ENCODE measurements around the gene CCDC51.
A peak's percentile ranks its signal among the peaks of the same experiment; 100 is the strongest.

CCDC51 gene

DNA sequence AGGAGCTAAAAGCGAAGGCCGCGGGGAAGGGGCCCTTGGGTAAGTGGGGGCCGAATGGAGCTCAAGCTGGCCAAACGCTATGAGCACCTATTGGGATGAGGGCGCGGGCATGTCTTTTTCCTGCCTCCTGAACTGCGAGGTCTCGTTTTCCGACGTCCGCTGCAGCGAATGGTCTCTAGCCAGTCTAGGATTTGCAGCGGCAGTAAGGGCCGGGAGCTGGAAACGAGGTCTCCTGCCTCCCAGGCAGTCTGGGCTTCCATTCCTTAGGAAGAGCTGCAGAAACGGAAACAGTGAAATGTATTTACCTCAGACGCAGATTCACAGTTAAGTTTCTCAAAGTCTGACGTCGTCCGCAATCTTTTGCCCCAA is 655 bp upstream of the CCDC51 start:
- TF ChIP-seq, protein P1, sequence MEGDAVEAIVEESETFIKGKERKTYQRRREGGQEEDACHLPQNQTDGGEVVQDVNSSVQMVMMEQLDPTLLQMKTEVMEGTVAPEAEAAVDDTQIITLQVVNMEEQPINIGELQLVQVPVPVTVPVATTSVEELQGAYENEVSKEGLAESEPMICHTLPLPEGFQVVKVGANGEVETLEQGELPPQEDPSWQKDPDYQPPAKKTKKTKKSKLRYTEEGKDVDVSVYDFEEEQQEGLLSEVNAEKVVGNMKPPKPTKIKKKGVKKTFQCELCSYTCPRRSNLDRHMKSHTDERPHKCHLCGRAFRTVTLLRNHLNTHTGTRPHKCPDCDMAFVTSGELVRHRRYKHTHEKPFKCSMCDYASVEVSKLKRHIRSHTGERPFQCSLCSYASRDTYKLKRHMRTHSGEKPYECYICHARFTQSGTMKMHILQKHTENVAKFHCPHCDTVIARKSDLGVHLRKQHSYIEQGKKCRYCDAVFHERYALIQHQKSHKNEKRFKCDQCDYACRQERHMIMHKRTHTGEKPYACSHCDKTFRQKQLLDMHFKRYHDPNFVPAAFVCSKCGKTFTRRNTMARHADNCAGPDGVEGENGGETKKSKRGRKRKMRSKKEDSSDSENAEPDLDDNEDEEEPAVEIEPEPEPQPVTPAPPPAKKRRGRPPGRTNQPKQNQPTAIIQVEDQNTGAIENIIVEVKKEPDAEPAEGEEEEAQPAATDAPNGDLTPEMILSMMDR (conservative IDR thresholded peaks at IDR 0.05; ENCODE audit: low read depth, low read length): no peak
- peak overlapping the region; percentile 76 for H3K4me3 ChIP-seq (ENCODE audit: low read depth, low read length)
- DNase-seq (ENCODE audit: low read depth): peak; percentile 42

DNA sequence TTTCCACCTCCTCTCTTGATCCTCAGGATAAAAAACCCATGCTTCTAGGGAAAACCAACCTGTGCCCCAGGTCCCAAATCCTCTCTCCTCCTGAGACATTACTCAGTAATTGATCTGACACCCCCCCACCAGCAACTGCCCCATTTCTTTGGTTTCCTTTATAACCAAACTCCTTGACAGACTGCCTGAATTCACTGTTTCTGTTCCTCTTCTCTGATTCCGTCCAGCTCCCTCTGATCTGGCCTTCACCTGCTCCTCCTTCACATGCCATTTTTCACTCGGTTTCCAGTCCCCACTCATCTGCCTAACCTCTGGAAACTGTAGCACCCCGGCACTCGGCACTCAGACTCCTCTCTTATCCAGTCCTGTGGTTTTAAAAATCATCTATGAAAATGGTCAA is 2.1 kb downstream of the CCDC51 start:
- DNase-seq (ENCODE audit: low read depth): no peak
- TF ChIP-seq, protein P1 (conservative IDR thresholded peaks at IDR 0.05; ENCODE audit: low read depth, low read length): no peak
- H3K4me3 ChIP-seq (ENCODE audit: low read depth, low read length): no peak overlapping the region

DNA sequence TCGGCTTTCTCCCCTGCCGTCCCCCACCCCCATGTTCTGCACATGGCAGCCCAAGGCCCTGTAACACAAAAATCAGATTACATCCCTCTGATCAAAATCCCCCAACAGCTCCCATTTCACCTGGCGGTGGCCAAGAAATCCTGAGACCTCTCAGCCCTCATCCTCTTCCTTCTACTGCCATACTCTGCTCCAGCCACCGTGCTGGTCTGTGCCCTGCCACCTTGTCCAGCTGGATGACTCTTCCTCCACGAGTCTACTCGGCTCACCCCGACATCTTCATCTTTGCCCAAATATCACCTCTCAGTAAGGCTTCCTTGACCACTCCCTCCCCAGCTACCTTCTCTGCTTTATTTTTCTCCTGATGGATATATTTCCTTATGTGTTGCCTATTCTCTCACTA is 3.1 kb downstream of the CCDC51 start:
- no peak for DNase-seq (ENCODE audit: low read depth)
- H3K4me3 ChIP-seq (ENCODE audit: low read depth, low read length): no peak overlapping the region
- TF ChIP-seq, protein P1 (conservative IDR thresholded peaks at IDR 0.05; ENCODE audit: low read depth, low read length): no peak

DNA sequence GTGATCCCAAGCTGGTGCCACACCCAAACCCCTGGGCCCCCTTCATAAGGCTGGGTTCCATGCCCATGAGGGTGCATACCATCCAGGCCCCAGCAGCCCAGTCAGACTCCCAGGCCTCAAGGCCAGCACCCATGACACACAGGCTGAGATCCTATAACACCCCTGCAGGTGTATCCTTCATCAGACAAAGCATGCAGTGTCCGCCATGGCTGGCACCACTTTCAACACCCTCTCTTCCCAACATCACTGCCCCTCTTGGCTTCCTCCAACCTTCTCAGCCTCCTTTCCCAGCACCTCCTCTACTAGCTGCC is 3.5 kb downstream of the CCDC51 start:
- DNase-seq (ENCODE audit: low read depth): no peak
- TF ChIP-seq, protein P1 (conservative IDR thresholded peaks at IDR 0.05; ENCODE audit: low read depth, low read length): no peak
- no peak overlapping the region for H3K4me3 ChIP-seq (ENCODE audit: low read depth, low read length)

DNA sequence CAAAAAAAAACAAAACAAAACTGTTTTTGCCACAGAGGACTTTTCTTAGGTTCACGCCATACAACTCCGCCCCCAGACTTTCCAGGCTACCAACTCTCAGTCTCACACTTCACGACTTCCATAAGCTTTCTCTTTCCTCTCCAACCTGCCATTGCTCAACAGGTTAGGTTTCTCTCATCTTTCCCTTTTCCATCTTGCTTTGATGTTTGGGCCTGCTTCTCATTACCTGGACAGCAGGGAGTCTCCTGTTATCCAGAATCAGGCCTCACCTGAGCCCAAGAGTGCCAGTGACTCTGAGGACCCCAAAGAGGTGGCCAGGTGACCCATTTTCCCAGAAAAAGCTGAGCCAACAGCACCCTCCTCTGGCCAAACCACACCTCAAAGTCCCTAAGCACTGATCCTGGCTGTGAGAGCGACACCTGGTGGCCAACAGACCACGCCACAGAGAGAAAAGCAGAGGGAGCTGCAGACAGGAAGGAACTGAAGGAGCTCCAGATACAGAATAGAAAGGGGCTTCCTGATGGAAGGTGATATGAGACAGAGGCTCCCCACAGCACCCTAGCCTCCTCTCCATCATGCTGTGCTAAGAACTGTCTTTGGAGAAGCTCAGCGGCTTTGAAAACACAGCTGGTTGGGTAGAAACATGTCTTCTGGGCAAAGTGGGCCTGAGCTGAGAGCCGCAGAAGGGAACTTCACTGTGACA is 4.0 kb downstream of the CCDC51 start:
- DNase-seq (ENCODE audit: low read depth): peak; percentile 93
- TF ChIP-seq, protein P1 (conservative IDR thresholded peaks at IDR 0.05; ENCODE audit: low read depth, low read length): peak; percentile 100

DNA sequence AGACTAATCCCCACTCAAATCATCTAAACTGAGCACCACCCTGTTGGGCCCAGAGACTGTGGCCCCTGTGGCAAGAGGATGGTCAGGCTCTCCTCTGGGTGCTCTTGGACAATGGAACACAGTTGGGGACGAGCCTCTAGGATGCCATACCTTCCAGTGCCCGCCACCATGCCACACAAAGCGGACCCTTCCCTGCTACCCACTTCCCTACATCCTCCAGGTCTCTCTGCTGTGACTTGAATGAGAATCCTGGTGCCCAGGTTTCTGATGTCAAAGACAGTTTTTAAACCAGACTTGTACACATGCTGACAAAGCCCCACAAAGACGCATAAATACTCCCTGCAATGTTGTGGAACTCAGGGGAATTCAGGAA is 4.7 kb downstream of the CCDC51 start:
- no peak for DNase-seq (ENCODE audit: low read depth)
- TF ChIP-seq, protein P1 (conservative IDR thresholded peaks at IDR 0.05; ENCODE audit: low read depth, low read length): no peak
- no peak overlapping the region for H3K4me3 ChIP-seq (ENCODE audit: low read depth, low read length)

More for the DNA sequence above, 4.0 kb downstream of the CCDC51 start:
- H3K4me3 ChIP-seq (ENCODE audit: low read depth, low read length): no peak overlapping the region

DNA sequence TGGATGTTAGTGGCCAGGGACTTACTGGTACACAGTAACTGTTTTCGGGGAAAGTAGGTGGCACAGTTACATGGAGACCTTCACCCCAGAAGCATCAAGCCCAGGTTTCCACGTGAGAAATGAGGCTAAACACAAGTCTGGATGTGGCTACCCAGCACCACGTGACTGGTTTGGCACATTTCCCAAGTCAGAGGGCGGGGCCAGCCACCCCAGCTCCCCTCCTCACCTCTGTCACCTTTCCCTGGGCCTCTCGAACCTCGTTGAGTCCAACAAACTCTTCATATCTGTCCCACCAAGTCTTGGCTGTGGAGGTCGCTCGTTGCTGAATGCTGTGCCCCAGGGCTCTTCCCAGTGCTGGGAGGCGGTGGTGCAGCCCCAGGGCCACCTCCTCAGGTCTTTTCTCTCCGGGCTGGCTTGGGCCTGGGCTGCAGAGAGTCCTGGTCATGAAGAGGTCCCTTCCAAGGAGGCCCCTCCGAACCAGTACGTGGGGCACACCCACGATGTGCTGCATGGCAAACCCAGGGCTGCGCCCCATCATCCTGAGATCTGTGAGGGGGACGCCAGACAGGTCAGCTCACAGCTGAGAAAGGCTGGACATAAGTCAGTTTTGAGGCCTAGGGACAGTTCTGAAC is 5.2 kb downstream of the CCDC51 start:
- DNase-seq (ENCODE audit: low read depth): no peak
- H3K4me3 ChIP-seq (ENCODE audit: low read depth, low read length): no peak overlapping the region
- TF ChIP-seq, protein P1 (conservative IDR thresholded peaks at IDR 0.05; ENCODE audit: low read depth, low read length): no peak

Data from choroid plexus epithelial cell (primary cell).